Astrocyte of the spinal cord (primary cell): ENCODE data around the gene TMEM178B.
A peak's percentile ranks its signal among the peaks of the same experiment; 100 is the strongest.

ENCODE experiments used
- DNase-seq: peaks from one replicate; pipeline ENCODE4 v3.0.0; 2011; ENCODE audit warnings: low read depth, low spot score
- H3K4me3 ChIP-seq: 2 replicates; pipeline ENCODE4 v1.5.1; 2011; ENCODE audit warnings: low read depth, mild to moderate bottlenecking, low read length, moderate library complexity
- in situ Hi-C: cut with HindIII; loops from 2 replicates; pipeline ENCODE4 v1.10.0; 2017; ENCODE audit warnings: low sequenced_read_pairs
- TF ChIP-seq, protein P1 (sequence below): IDR thresholded peaks from 2 replicates; pipeline ENCODE4 v1.5.1; 2012; ENCODE audit warnings: low read depth, mild to moderate bottlenecking, low read length, inconsistent platforms

Gene TMEM178B

DNA sequence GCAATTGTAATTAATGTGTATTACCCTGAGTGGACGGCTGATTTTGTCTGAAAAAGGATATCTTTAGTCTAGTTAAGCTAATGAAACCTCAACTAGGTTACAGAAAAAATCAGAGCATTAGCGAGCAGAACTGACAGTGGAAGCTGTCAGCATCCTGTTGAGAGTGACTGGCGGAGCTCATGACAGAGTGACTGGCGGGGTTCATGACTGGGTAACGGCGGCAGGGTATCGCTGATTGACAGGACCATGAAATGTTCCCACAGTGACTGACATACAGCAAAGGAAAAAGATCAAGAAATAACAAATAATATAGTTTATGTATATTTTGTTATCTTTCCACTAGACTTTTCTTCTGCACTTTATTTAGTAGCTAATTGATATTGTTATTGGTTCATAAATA is 274.9 kb downstream of the TMEM178B start:
- TF ChIP-seq, protein P1, sequence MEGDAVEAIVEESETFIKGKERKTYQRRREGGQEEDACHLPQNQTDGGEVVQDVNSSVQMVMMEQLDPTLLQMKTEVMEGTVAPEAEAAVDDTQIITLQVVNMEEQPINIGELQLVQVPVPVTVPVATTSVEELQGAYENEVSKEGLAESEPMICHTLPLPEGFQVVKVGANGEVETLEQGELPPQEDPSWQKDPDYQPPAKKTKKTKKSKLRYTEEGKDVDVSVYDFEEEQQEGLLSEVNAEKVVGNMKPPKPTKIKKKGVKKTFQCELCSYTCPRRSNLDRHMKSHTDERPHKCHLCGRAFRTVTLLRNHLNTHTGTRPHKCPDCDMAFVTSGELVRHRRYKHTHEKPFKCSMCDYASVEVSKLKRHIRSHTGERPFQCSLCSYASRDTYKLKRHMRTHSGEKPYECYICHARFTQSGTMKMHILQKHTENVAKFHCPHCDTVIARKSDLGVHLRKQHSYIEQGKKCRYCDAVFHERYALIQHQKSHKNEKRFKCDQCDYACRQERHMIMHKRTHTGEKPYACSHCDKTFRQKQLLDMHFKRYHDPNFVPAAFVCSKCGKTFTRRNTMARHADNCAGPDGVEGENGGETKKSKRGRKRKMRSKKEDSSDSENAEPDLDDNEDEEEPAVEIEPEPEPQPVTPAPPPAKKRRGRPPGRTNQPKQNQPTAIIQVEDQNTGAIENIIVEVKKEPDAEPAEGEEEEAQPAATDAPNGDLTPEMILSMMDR, result no peak
- DNase-seq, result no peak
- no peak overlapping the region for H3K4me3 ChIP-seq
- in situ Hi-C loops, result no loop called here

DNA sequence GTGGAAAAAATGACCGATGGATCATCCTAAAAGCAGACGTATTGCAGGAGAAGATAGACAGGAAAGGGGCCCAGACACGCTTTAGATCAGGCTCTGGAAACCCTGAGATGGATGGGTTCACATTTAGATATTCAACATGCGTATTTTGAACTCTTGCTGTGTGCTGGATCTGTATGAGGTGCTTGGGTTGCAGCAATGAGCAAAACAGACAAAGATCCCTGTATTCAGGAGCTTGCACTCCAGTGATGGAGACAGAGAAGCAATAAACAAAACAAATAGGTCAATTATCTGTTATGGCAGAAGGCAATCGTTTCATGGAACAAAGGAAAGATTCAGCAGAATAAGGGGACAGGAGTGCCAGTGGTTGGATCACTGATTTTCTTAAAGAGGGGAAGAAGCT is 275.5 kb downstream of the TMEM178B start:
- DNase-seq, result no peak
- TF ChIP-seq, protein P1, result no peak
- H3K4me3 ChIP-seq, result no peak overlapping the region
- in situ Hi-C loops, result no loop called here

DNA sequence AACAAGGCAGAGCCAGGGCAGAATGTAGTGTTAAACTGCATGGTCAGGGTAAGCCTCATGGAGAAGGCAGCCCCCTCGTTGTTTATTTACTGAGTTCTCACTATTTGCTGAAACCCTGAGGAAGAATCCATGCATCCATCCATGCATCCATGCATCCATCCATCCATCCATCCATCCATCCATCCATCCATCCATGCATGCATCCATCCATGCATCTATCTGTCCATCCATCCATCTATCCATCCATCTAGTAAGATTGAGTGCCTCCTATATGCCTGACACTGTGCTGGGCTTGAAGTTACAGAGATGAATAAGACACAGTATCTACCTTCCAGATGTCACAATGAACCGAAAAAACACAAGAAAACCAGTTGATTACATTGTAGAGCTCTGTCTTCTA is 275.9 kb downstream of the TMEM178B start:
- TF ChIP-seq, protein P1, result no peak
- H3K4me3 ChIP-seq, result no peak overlapping the region
- in situ Hi-C loops, result no loop called here
- no peak for DNase-seq

DNA sequence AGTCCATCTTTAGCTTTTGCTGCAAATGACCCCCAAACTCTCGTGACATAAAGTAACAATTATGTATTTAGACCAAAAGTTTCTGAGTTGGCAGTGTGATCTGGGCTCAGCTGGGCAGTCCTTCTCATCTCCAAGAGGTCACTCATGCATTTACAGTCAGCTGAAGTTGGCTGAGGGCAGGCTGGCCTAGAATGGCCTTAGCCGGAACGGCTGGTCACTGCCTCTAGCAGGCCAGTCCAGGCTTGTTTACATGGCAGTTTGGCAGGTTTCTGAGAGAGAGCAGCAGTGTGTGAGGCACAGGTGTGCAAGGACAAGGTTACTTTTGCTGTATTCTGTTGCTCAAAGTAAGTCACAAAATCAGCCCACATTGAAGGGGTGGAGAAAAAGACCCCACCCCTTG is 277.3 kb downstream of the TMEM178B start:
- in situ Hi-C loops, result no loop called here
- TF ChIP-seq, protein P1, result no peak
- H3K4me3 ChIP-seq, result no peak overlapping the region
- DNase-seq, result no peak

DNA sequence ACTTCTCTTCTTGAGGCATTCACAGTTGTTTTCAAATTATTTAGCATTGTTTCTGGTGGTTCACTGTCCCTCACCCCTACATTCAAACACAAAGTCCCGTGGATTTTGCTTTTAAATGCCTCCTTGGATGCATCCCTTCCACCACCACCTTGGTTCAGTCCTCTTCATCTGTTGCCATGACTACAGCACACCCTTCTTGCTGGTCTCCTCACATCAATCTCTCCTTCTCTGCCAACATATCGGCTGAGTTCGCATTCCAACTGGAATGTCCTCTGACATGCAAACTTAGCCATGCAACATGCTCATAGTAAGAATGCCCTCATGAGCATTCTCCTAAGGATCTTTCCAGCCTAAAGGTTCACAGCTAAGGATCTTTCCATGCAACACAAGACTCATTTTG is 279.1 kb downstream of the TMEM178B start:
- in situ Hi-C loops, result no loop called here
- DNase-seq, result no peak
- H3K4me3 ChIP-seq, result no peak overlapping the region
- TF ChIP-seq, protein P1, result no peak

DNA sequence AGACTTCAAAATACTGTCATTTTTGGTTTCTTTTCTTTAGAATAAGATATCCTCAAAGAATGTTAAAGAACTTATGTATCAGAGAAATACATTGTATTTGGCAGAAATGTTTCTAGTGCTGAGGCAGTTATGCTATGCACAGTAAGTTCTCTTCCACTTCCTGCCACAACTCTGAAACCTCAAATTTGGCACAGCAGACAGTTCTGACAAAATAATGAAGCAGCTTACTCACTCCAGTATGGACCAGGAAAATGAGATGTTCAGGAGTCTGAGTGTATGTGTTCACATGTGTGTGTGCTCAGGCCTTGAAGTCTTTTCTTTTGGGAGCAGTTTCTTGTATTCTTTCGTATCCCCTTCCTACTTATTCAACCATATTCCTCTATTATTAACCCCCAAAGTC is 280.4 kb downstream of the TMEM178B start:
- peak; percentile 92 for DNase-seq
- TF ChIP-seq, protein P1, result no peak
- H3K4me3 ChIP-seq, result no peak overlapping the region
- in situ Hi-C loops, result no loop called here

DNA sequence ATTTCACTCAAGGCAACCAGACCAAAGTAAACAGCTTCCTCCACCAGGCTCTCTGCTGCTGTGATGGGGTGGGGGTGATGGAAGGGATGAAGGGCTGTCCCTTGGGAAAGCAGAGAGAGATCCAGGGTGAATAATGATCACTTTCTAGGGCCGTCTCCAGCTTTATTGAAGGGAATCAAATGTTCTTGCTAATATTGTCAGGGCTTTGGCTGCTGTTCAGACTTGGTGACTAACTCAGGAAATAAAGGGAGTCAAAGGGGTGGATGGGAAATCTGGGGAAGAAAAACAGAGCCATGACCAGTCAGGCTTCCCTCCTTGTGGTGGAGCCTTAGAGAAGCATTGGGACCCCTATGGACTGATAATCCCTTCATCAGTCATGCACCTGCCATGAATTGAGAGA is 281.2 kb downstream of the TMEM178B start:
- peak; percentile 72 for DNase-seq
- TF ChIP-seq, protein P1, result no peak
- in situ Hi-C loops, result no loop called here
- no peak overlapping the region for H3K4me3 ChIP-seq
